NCI-H2227 (cell line): Measurements from ENCODE around the gene C2orf92.

Experiments used
- DNase-seq: peaks from one replicate; lab custom pipeline; 2025; ENCODE audit not compliant: unreplicated experiment; lab: John Stamatoyannopoulos, UW

Gene C2orf92

GRCh38 chr2:97740590-97741182 is 71.2 kb downstream of the C2orf92 start:
- peak; percentile 89 for DNase-seq

GRCh38 chr2:97741251-97741650 is 71.7 kb downstream of the C2orf92 start:
- DNase-seq, result no peak

GRCh38 chr2:97741686-97742085 is 72.2 kb downstream of the C2orf92 start:
- no peak for DNase-seq

GRCh38 chr2:97742381-97742847 is 72.9 kb downstream of the C2orf92 start:
- DNase-seq, result no peak

- no peak for DNase-seq
Observed at GRCh38 chr2:97743913-97744312, 74.4 kb downstream of the C2orf92 start.

GRCh38 chr2:97745474-97746174 is 76.1 kb downstream of the C2orf92 start:
- DNase-seq, result no peak

GRCh38 chr2:97747285-97747684 is 77.8 kb downstream of the C2orf92 start:
- DNase-seq, result no peak

- DNase-seq, result no peak
Observed at GRCh38 chr2:97747716-97748115, 78.2 kb downstream of the C2orf92 start.

GRCh38 chr2:97749581-97749980 is 80.1 kb downstream of the C2orf92 start:
- no peak for DNase-seq

- no peak for DNase-seq
Observed at GRCh38 chr2:97750017-97750416, 80.5 kb downstream of the C2orf92 start.

GRCh38 chr2:97751752-97752151 is 82.2 kb downstream of the C2orf92 start:
- peak; percentile 14 for DNase-seq
